Activated CD4-positive, alpha-beta T cell treated with anti-CD3 and anti-CD28 coated beads, Interleukin-2, amount 50 U/mL, for 4 hours (primary cell): Measurements from ENCODE around the gene NLRP9.
"Not testable (repeated sequence)": the region's sequence is repeated elsewhere in the genome, so short reads cannot be mapped to it uniquely, and the experiment has no call there.

ENCODE experiments used
- DNase-seq, 2 experiments: peaks; one replicate each; pipeline ENCODE4 v3.0.0-alpha.2; 2020

The NLRP9 gene

DNA sequence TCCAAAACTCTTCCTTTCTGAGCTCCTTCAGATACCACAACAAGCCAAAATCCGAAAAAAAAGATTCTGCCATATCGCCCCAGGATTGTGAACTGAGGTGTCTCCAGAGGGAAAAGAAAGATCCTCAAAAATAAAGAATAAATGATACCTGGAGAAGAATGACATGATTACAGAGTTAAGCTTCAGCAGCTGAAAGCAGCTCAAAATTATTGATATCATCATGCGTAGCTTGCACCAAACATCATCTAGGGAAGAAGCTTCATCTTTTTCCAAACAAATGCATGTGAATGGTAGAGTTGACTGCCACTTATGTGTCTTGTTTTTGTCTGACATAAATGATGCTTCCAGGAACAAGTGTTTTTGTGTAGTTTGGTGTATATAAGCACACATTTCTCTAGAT lies at the start of gene NLRP9:
Gene NLRP9 (minus strand): TSS at position 101 of the 400 bp plus-strand sequence. CDS start 28 bp downstream, at position 73.
- DNase-seq = no peak

DNA sequence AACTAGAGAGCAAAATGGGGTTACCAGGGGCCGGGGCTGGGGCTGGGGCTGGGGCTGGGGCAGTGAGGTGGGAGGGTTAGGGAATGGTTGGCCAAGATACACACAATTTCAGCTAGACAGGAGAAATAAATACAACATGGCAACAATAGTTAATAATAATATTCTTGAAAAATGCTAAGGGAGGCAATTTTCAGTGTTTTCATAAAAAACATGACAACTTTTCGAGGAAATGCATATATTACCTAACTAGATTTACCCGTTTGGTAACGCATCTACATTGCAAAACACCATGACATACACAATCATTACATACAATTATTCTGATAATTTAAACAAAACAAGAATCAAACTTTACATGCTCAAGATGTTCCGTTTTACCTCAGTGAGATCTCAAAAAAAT lies 42.9 kb upstream of the NLRP9 start:
- no peak for DNase-seq

DNA sequence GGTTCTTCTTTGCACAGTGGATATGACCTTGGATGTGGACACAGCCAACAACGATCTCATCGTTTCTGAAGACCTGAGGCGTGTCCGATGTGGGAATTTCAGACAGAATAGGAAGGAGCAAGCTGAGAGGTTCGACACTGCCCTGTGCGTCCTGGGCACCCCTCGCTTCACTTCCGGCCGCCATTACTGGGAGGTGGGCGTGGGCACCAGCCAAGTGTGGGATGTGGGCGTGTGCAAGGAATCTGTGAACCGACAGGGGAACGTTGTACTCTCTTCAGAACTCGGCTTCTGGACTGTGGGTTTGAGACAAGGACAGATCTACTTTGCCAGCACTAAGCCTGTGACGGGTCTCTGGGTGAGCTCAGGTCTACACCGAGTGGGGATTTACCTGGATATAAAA lies 40.1 kb upstream of the NLRP9 start:
- DNase-seq = no peak

DNA sequence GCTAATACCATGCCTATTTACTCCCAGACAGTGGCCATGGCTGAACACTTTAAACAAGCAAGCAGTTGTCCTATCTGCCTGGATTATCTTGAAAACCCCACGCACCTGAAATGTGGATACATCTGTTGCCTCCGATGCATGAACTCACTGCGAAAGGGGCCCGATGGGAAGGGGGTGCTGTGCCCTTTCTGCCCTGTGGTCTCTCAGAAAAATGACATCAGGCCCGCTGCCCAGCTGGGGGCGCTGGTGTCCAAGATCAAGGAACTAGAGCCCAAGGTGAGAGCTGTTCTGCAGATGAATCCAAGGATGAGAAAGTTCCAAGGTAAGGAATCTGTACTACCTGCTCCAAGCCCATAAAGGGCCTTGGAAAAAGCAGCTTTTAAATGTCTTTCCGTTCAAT lies 39.3 kb upstream of the NLRP9 start:
- no peak for DNase-seq

DNA sequence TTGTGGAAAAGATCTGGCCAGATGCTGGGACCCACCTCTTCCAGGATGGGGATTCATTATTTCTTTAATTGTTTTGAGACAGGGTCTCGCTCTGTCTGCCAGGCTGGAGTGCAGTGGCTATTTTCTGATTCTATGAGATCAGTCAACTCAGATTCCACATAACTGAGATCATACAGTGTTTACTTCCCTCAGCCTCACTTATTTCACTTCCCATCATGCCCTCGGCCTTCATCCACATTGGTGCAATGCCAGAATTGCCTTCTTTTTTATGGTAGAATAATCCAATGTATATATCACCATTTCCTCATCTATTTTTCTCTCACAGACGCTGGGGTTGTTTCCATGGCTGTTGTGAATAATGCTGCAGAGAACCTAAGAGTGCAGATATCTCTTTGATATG lies 31.4 kb upstream of the NLRP9 start:
- DNase-seq = not testable (repeated sequence)

DNA sequence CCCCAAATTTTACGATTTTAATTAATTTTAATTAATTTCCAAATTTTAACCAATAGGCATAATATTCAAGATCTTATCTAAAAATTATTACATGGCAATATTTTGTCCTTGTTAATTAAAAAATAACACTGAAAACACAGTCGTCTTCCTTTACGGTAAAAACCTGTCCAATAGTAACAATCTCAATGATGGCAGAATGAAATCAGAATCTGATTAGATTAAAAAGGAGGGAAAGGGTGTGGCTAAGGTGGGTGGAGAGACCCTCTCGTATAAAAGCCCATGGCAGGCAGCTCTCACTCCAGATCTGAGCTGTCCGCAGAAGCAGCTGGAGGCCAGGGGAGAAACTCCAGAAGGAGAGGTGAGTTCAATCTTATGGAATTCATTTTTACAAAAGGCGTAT lies 30.6 kb upstream of the NLRP9 start, which contains the start of gene RFPL4AL1:
Gene RFPL4AL1 (plus strand): TSS at position 301 of the 400 bp plus-strand sequence. CDS start 2,687 bp downstream, outside the sequence.
- DNase-seq = not testable (repeated sequence)

DNA sequence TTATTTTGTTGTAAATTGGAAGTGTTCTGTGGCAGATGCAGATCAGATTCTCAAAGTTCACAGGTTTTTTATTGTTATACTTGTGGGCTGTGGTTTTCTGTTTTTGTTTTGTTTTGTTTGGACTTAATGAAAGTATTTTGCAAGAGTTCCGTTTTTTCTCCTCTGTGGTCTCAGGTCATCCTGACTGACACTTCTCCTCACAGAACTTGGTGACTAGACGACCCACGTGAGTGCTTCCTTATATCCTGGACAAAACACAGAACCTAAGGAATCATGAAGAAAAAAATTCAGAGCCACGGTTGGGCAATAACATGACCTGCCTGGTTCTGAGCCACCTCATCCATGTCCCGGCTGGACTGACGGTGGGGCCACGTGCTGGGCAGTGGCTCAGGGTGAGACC lies 28.3 kb upstream of the NLRP9 start:
- DNase-seq = no peak

DNA sequence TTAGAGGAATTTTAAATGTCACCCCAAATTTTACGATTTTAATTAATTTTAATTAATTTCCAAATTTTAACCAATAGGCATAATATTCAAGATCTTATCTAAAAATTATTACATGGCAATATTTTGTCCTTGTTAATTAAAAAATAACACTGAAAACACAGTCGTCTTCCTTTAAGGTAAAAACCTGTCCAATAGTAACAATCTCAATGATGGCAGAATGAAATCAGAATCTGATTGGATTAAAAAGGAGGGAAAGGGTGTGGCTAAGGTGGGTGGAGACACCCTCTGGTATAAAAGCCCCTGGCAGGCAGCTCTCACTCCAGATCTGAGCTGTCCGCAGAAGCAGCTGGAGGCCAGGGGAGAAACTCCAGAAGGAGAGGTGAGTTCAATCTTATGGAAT lies 20.6 kb upstream of the NLRP9 start, which contains the start of gene RFPL4A:
Gene RFPL4A (plus strand): TSS at position 301 of the 400 bp plus-strand sequence. CDS start 2,704 bp downstream, outside the sequence.
- not testable (repeated sequence) for DNase-seq

DNA sequence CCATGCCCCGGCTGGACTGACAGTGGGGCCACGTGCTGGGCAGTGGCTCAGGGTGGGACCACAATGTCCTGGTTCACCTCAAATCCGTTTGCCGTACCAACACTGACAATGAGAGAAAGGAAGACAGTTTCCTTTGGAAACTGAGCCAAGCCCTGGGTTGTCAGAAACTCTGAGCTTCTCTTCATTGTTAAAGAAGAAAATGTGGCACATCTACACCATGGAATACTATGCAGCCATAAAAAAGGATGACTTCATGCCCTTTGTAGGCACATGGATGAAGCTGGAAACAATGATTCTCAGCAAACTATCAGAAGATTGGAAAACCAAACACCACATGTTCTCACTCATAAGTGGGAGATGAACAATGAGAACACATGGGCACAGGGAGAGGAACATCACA lies 18.6 kb upstream of the NLRP9 start:
- not testable (repeated sequence) for DNase-seq

DNA sequence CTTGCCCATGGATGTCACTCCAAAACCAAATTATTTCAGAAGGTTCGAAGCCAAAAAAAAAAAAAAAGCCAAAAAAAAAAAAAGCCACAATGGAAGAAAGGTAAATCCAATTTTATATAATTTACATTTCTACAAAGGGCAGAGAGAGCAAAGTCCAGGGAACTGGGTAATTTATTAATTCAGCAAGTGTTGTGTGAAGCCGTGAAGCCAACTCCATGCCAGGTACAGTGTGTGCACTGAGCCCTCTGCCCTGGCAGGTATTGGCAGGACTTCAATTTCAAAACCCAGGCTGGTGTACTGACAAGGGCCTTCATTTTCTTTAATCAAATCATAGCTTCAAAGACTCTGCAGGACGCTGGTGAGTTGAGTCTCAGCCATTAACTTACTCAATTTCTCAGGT lies 15.2 kb upstream of the NLRP9 start:
- DNase-seq = no peak

DNA sequence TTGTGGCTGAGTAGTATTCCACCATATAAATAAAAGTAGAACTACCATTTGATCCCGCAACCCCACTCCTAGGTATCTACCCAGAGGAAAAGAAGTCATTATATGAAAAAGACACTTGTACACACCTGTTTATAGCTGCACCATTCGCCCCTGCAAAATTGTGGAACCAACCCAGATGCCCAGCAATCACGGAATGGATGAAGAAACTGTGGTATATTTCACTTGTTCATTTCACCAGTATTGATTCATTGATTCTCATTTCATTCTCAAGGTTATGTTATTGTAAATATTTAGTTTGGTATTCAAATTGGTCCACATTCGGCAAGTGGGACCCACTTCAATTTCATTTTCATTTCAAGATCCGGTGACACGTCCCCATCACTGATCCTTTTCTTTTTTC lies 12.5 kb upstream of the NLRP9 start:
- no peak for DNase-seq

DNA sequence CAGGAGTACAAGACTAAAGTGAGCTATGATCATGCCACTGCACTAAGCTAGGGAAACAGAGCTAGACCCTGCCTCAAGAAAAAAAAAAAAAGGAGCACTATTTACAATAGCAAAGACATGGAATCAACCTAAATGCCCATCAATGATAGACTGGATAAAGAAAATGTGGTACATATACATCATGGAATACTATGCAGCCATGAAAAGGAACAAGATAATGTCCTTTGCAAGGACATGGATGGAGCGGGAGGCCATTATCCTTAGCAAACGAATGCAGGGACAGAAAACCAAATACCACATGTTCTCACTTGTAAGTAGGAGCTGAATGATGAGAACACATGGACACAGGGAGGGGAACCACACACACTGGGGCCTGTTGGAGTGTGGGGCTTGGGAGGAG lies 7.8 kb downstream of the NLRP9 start:
- not testable (repeated sequence) for DNase-seq

DNA sequence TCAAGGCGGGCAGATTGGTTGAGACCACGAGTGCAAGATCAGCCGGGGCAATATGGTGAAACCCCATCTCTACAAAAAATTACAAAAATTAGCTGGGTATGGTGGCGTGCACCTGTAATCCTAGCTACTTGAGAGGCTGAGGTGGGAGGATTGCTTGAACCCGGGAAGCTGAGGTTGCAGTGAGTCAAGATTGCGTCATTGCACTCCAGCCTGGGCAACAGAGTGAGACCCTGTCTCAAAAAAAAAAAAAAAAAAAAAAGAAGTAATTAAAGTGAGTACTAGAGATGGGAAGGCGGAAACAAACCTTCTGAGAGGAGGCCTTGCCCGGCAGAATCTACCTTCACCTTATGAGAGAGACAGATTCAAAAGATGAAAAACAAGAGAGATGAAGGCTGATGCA lies 14.7 kb downstream of the NLRP9 start:
- no peak for DNase-seq

DNA sequence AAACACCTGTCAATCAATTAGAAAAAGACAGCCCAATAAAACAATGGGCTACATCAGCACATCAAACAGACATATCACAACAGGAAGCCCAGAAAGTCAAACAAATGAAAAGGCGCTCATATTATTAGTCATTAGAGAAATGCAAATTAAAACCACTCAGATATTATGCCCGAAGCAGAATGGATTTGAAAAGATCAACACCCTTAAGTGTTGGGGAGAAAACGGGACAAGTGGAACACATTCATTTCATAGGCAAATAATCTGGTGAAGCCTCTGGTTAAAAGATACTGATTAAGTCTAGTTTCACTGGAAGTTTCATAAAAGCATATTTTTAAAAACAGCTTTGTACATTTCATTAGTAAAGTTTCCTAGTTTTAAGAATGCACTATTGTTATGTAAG lies 17.4 kb downstream of the NLRP9 start:
- DNase-seq = no peak

DNA sequence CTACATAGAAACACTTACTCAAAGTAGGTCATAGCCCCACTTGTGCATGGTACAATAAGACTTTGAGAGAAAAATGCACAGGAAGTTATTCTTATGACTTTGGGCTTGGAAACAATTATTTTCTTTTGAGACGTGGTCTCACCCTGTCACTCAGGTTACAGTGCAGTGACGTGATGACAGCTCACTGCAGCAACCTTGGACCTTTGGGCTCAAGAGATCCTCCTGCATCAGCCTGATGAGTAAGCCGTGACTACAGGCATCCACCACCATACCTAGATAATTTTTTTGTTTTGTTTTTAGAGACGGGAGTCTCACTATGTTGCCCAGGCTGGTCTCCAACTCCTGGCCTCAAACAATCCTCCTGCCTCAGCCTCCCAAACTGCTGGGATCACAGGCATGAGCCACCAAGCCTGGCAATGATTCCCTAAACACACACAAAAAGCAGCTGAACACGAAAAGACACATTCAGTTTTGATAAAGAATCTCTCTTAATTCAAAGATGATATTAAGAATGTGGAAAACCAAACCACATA lies 17.9 kb downstream of the NLRP9 start:
- no peak for DNase-seq

DNA sequence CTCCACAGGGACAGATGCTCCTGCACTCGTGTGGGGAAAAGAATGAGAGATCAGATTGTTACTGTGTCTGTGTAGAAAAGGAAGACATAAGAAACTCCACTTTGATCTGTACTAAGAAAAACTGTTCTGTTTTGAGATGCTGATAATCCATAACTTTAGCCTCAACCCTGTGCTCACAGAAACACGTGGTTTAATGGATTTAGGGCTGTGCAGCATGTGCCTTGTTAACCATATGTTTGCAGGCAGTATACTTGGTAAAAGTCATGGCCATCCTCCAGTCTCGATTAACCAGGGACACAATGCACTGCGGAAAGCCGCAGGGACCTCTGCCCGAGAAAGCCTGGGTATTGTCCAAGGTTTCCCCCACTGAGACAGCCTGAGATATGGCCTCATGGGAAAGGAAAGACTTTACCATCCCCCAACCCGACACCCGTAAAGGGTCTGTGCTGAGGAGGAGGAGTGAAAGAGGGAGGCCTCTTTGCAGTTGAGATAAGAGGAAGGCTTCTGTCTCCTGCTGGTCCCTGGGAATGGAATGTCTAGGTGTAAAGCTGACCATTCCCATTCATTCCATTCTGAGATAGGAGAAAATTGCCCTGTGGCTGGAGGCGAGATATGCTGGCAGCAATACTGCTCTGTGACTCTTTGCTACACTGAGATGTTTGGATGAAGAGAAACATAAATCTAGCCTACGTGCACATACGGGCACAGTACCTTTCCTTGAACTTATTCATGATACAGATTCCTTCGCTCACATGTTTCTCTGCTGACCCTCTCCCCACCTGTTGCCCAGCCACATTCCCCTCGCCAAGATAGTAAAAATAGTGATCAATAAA lies 20.1 kb downstream of the NLRP9 start:
- DNase-seq = not testable (repeated sequence)

DNA sequence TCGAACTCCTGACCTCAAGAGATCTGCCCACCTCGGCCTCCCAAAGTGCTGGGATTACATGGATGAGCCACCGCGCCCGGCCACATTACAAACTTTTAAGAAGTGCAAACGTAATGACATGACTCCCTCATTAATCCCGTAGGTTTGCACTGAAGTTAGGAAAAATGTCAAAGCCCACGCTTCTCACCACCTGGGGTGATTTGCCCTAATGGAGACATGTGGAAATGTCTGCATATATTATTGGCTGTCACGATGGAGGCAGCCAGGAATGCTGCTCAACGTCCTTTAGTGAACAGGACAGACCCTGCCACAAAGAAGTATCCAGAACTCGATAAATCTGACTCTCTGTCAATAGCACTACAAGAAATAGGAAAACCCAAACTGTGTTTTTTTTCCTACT lies 21.0 kb downstream of the NLRP9 start:
- no peak for DNase-seq

DNA sequence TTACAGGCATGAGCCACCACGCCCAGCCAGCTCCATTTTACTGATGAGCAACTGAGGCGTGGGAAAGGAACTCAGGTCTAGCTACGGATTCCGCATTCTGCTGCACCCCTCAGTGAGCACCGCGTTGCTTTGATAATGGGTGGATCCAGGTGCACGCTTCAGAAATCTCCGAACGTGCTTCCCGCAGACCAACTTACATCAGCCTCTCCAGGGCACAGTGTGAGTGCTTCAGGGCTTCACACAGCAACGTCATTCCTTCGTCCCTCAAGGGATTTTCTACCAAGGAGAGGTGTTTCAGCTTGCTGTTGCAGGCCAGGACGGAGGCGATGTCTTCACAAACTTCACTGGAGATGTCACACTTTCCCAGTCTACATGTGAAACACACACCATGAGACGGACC lies 21.7 kb downstream of the NLRP9 start:
- no peak for DNase-seq

DNA sequence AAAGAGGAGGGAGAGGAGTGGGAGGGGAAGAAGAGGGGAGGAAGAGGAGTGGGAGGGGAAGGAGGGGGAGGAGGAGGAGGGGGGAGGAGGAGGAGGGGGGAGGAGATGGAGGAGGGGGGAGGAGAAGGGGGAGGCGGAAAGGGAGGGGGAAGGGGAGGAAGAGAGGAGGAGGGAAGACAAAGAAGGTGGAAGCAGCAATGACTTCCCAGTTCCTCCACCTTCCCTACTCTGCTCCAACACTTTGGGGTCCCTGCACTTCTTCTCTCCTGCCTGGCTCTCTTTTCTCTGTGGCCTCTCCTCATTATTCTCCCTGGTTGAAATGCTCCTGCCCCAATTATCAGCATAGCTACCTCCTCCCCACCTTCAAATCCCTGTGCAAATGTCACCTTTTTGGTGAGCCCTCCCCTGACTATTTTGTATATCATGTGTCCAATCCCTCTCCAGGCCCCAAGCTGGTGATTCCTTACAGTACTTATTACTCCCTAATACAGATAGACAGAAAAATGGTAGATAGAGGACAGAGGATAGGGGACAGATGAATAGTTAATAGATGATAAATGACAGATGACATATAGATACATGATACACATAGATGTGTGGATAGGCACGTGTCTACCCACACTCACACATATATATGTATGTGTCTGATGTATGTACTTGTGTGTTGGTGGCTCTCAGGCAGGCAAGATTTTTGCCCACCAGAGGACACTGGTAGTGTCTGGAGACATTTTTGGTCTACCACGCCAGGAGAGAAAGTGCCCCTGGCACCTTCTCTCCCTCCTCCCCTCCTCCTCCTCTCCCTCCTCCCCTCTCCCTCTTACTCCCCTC lies 25.2 kb downstream of the NLRP9 start:
- no peak for DNase-seq

DNA sequence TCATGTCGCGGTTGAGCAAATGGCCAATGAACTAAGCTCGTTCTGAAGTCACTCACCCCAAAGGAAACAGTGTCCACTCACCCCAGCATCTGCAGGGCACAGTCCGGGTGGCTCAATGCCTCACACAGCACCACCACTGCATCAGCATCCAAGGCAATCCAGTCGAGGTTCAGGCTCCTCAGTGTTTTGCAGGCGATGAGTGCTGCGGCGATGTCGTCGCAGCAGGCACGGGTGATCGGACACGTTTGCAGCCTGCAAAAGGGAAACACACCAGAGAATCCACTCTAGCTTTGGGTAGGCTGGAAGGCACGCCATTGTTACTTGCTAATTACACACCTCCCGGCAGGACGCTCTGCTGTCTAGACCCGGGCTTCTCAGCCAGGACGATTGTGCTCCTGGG lies 26.5 kb downstream of the NLRP9 start:
- DNase-seq = no peak

DNA sequence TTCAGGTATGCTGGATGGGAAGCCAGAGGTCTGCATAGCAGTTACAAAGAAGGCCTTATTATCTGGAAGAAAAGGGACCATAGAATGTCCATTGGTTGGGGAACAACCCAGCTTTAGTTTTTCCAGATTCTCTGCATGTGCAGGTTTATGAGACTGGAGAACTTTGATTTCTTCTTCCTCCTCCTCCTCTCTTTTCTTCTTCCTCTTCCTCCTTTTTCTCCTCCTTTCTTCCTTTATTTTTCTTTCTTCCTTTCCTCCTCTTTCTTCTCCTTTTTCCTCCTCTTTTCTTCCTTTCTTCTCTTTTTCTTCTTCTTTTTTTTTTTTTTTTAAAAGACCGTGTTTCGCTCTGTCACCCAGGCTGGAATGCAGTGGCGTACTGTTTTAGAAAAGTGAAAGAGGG lies 32.2 kb downstream of the NLRP9 start:
- DNase-seq = no peak

DNA sequence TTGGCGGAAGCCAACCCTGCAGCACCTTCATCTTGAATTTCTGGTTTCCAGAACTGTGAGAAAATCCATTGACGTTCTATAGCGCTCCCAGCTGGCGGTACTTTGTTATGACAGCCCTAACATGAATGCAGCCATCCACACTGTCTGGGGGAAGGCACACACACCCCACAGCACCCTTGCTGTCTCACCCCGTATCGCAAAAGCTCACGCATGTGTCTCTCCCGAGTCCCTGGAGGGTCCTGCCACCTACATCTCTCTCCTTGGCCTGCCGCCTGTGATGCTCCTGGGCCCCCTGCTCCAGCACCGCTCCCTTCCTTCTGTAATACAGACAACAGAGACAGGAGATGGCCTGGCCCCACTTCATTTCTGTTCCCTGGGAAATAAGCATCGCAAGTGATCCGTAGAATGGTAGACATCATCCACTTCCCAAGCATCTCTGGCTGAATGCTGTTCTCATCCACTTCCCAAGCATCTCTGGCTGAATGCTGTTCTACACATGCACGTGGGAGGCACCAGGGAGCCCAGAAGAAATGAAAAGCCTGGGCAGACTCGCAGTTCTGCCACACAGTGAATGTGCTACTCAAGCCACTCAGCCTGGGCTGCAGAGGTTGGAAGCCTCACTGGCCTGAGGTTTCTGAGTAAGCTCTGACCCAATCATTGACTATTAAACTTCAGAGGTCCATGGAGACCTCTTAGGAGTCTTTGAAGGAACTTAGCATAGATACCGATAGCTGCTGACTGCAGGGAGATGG lies 33.5 kb downstream of the NLRP9 start:
- DNase-seq = no peak

DNA sequence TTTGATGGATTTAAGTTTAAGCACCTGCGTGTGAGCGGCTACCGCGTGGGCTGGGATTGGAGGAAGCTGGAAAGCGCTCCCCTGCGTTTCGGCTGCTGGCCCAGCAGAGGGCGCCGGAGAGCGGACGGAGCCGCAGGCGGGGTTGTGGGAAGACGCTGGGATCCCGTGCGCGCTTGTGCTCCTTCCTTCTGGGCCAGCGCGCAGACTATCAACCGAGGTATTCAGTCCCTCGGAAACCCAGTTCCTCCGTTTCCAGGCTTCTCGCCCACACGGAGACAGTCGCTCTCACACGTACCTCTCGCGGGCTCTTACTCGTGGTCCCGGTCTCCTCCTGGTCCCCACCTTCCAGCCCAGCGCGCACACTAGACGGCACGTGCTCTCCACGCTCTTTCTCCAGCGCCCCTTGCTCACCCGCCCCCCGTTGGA lies 34.4 kb downstream of the NLRP9 start:
- peak in 1 of 2 experiments; percentile 26 for DNase-seq
